ENCODE results near the gene ZBTB12. TPM values are rescaled to one million over a fixed set of nuclear protein-coding genes. Genes with fewer than 3 reads are reported as not detected.
"Not testable (repeated sequence)": the region's sequence is repeated elsewhere in the genome, so short reads cannot be mapped to it uniquely, and the experiment has no call there.

ZBTB12 gene
- total RNA-seq, 1 donor from 2014 or later = 3.5 TPM

DNA sequence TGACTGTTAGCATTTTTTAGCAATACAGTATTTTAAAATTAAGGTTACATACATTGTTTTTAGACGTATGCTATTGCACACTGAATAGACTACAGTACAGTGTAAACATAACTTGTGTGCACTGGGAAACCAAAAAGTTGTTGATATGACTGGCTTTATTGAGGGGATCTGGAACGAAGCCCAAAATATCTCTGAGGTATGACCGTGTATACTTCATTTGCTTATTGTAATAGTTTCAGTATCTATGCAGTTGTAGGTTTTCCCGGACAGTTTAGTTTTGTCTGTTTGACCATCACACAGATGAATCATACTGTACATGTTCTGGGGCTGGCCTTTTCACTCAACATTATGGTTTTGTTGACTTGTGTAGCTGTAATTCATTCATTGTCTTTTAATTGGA, 6.9 kb upstream of the ZBTB12 start:
- Histone ChIP-seq H3K36me3 (no peaks in the 10 kb centered on the region), H3K27me3 (no peaks in the 10 kb centered on the region), H3K27ac (no peak overlapping the region), H3K9me3 (no peaks in the 10 kb centered on the region), H3K4me3 (no peak overlapping the region), H3K4me1 (peaks cover 1% of the 10 kb centered on the region)
- DNase-seq (no peak), ATAC-seq (no peak)
- TF ChIP-seq, protein P1, sequence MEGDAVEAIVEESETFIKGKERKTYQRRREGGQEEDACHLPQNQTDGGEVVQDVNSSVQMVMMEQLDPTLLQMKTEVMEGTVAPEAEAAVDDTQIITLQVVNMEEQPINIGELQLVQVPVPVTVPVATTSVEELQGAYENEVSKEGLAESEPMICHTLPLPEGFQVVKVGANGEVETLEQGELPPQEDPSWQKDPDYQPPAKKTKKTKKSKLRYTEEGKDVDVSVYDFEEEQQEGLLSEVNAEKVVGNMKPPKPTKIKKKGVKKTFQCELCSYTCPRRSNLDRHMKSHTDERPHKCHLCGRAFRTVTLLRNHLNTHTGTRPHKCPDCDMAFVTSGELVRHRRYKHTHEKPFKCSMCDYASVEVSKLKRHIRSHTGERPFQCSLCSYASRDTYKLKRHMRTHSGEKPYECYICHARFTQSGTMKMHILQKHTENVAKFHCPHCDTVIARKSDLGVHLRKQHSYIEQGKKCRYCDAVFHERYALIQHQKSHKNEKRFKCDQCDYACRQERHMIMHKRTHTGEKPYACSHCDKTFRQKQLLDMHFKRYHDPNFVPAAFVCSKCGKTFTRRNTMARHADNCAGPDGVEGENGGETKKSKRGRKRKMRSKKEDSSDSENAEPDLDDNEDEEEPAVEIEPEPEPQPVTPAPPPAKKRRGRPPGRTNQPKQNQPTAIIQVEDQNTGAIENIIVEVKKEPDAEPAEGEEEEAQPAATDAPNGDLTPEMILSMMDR (IDR thresholded peaks at IDR 0.05) = no peak
- intact Hi-C loops (cut with DNase I) = no loop called here

DNA sequence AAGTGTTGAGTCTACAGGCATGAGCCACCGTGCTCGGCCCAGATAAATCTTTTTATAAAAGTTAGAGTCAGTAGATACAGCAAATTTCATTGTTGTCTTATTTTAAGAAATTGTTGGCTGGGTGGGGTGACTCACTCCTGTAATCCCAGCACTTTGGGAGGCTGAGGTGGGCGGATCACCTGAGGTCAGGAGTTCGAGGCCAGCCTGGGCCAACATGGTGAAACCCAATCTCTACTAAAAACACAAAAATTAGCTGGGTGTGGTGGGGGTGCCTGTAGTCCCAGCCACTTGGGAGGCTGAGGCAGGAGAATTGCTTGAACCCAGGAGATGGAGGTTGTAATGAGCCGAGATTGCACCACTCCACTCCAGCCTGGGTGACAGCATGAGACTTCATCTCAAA, 6.4 kb upstream of the ZBTB12 start:
- intact Hi-C loops (cut with DNase I) = not testable (repeated sequence)

DNA sequence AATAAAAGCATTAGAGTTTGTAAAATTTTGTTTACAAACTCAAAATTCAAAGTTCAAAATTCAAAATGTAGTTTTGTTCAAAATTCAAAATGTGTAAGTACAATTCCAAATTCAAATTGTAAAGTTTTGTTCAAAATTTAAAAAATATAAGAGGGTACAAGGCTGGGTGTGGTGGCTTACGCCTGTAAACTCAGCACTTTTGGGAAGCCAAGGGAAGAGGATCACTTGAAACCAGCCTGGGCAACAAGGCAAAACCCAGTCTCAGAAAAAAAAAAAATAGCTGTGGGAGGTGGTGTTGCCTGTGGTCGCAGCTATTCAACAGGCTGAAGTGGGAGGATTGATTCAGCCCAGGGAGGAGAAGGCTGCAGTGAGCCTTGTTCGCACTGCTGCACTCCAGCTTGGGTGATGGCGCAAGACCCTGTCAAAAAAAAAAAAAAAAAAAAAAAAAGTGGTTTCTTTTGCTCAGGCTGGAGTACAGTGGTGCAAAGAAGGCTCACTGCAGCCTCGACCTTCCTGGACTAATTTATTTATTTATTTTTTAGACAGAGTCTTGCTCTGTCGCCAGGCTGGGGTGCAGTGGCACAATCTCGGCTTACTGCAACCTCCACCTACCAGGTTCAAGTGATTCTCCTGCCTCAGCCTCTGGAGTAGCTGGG, 5.4 kb upstream of the ZBTB12 start:
- Histone ChIP-seq H3K4me3 (no peak overlapping the region), H3K27ac (no peak overlapping the region), H3K36me3 (no peaks in the 10 kb centered on the region), H3K9me3 (no peaks in the 10 kb centered on the region), H3K4me1 (peaks cover 15% of the 10 kb centered on the region), H3K27me3 (no peaks in the 10 kb centered on the region)
- peak; percentile 87 for ATAC-seq
- TF ChIP-seq, protein P1 (IDR thresholded peaks at IDR 0.05) = no peak
- DNase-seq = no peak
- intact Hi-C loops (cut with DNase I) = no loop called here

More for the DNA sequence above, 6.4 kb upstream of the ZBTB12 start:
- not testable (repeated sequence) for ATAC-seq, H3K36me3 ChIP-seq, H3K4me1 ChIP-seq, H3K4me3 ChIP-seq, H3K9me3 ChIP-seq, DNase-seq, H3K27me3 ChIP-seq, H3K27ac ChIP-seq

DNA sequence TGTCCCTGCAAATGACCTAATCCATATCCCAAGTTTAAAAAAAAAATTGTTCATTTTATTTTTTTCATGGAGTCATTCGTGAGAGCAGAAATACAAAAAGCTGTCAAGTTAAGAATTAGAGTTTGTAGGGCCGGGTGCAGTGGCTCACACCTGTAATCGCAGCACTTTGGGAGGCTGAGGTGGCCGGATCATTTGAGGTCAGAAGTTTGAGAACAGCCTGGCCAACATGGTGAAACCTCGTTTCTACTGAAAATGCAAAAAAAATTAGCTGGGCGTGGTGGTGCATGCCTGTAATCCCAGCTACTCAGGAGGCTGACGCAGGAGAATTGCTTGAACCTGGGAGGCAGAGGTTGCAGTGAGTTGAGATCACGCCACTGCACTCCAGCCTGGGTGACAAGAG, 4.8 kb upstream of the ZBTB12 start:
- H3K36me3 ChIP-seq; H3K27ac ChIP-seq; ATAC-seq; H3K4me3 ChIP-seq; intact Hi-C loops (cut with DNase I); H3K27me3 ChIP-seq; H3K9me3 ChIP-seq; DNase-seq: not testable (repeated sequence)
- H3K4me1 ChIP-seq = peaks cover 15% of the 10 kb centered on the region

DNA sequence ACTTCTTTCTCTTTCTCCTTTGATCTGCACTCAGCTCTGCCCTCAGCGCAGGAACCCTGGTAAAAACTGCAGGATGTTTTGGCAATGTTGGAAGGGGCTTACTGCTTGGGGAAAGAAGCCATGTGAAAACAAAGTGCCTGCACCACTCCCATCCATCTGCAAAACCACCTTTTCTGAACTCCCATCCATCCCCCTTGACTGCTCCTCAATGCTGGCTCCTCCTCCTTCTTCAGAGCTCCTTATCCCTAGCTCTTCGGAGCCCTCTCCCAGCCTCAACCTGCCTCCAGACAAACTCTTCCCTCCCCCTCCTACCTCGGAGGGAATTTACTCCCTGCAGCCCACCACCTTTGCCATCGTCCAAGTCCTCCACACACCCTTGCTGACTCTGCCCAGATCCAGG, 4.2 kb upstream of the ZBTB12 start:
- Histone ChIP-seq H3K4me3 (no peak overlapping the region), H3K4me1 (peaks cover 15% of the 10 kb centered on the region), H3K27me3 (no peaks in the 10 kb centered on the region), H3K27ac (no peak overlapping the region), H3K9me3 (no peaks in the 10 kb centered on the region), H3K36me3 (no peaks in the 10 kb centered on the region)
- no peak for DNase-seq
- TF ChIP-seq, protein P1 (IDR thresholded peaks at IDR 0.05) = no peak
- intact Hi-C loops (cut with DNase I) = no loop called here
- no peak for ATAC-seq

DNA sequence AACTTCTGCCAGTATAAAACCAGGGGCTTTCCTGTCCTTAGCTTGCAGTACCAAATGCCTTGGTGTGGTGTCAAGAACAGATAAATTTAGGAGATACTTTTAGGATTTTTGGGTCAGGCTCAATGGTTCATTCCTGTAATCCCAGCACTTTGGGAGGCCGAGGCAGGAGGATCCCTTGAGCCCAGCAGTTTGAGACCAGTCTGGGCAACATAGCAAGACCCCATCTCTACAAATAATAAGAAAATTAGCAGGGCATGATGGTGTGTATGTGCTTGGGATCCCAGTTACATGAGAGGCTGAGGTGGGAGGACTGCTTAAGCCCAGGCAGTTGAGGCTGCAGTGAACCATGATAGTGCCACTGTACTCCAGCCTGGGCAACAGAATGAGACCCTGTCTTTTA, 3.2 kb upstream of the ZBTB12 start:
- Histone ChIP-seq H3K27me3 (no peaks in the 10 kb centered on the region), H3K9me3 (no peaks in the 10 kb centered on the region), H3K4me1 (peaks cover 15% of the 10 kb centered on the region), H3K4me3 (no peak overlapping the region), H3K27ac (no peak overlapping the region), H3K36me3 (no peaks in the 10 kb centered on the region)
- intact Hi-C loops (cut with DNase I) = no loop called here
- ATAC-seq (no peak), DNase-seq (no peak)
- TF ChIP-seq, protein P1 (IDR thresholded peaks at IDR 0.05) = no peak

DNA sequence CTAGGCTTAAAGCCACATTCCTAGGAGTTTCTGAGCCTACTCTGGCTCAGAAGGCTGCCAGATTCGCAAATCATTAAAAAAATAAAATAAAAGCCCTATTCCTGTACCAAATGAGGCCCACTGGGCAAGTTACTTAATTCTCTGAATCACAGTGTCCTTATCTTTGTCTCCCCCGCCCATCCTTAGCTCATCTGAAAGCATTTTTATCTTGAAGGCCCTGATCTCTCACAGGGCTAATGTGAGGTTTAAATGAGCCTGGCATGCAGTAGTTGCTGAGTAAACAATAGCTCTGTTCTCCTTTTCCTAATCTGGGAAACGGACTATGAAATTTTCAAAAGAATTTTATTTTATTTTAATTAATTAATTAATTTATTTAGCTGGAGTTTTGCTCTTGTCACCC, 2.1 kb upstream of the ZBTB12 start:
- no peak for ATAC-seq
- Histone ChIP-seq H3K36me3 (no peaks in the 10 kb centered on the region), H3K9me3 (no peaks in the 10 kb centered on the region), H3K4me3 (no peak overlapping the region), H3K27me3 (no peaks in the 10 kb centered on the region), H3K27ac (no peak overlapping the region), H3K4me1 (peaks cover 19% of the 10 kb centered on the region)
- no peak for DNase-seq
- intact Hi-C loops (cut with DNase I) = no loop called here
- TF ChIP-seq, protein P1 (IDR thresholded peaks at IDR 0.05) = no peak

Data from upper lobe of right lung (tissue), 1 donor.